ENCODE data around the gene KATNIP.

- TF ChIP-seq CTCF (IDR thresholded peaks at IDR 0.05) (no peak), POLR2A (IDR thresholded peaks at IDR 0.05) (no peak)
Measured at GRCh38 chr16:27543801-27544200, 6.1 kb upstream of the KATNIP start.

Data from heart left ventricle (tissue), 13 donors.